NOMO-1 treated with DMSO at 0.1 percent for 48 hours (cell line): ENCODE results near the gene NOLC1.

Experiments
- DNase-seq: peaks from one replicate; lab custom pipeline; 2025; ENCODE audit not compliant: unreplicated experiment; lab: John Stamatoyannopoulos, UW

NOLC1 gene

DNA sequence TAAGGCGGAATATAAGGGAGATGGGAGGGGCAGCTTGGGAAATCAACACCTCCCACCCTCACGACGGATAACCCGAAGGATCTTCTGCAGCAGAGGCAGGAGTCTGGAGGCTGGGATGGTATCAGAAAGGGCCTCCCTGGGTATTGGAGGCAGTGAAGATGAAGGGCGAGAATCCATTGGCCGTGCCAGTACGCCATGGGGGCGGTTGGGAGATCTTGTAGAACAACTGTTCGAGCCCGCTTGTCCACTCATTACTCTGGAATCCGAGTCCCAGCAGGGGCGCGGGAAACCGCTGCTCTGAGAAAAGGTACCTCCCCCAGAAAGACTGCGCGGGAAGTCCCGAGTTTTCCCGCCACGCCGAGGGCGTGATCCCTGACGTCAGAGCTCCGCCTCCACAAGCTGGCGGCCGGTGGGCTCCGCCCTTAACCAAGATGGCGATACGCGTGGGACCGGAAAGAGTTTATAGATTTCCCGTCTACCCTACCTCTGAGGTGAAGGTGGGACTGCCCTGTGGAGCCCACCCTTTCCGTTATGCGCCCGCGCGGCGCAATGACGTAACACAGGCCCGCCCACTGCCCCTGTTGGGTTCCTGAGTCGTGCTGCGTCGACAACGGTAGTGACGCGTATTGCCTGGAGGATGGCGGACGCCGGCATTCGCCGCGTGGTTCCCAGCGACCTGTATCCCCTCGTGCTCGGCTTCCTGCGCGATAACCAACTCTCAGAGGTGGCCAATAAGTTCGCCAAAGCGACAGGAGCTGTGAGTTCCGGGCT lies at the start of gene NOLC1:
NOLC1 (plus strand) TSS at position 616 of the 771 bp plus-strand sequence; CDS start at position 638, 22 bp downstream.
- peak; percentile 98 for DNase-seq

GRCh38 chr10:102102421-102102820 lies 49.8 kb upstream of the NOLC1 start:
- no peak for DNase-seq

- no peak for DNase-seq
Measured at GRCh38 chr10:102106998-102107397, 45.2 kb upstream of the NOLC1 start.

DNA sequence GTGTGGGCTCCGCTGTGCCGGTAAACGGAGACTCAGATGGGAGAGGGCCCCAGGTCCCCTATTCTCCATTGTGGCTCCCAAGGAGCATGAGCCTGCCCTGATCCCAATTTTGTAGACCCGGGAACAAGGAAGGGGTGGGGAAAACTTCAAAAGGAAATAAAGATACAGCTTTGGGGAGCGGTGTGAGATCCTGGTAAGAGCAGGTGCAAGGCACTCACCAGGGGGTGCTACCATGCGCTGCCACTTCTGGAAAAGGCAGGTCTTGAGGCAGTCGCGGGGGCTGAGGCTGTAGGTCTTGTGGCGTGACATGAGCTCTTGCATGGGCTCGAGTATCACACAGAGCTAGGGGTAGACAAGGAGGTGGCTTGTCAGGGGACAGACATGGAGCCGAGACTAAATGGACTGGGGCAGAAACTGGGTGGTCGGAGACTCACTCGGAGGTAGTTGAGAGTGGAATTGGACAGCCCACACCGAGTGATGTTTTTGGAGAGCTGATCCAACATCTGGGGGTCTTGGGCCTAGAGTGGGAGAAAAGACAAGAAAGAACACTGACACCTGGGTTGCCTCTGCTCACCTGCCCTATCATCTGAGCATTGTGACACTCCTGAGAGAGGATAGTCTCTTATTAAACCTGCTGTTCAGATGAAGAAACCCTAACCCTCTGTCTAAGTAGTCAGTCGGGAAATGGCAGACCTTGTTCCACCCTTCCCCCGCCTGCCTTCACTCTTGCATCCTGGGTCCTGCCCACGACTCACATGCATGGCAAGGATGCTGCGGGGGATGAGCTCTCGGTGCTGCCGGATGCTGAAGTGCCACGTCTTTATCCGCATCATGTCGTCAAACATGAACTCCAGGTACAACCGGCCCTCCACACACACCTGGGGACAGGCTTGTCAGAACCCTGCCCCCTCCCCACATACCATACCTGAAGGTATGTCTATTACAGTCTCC lies 42.7 kb upstream of the NOLC1 start:
- DNase-seq: no peak

DNA sequence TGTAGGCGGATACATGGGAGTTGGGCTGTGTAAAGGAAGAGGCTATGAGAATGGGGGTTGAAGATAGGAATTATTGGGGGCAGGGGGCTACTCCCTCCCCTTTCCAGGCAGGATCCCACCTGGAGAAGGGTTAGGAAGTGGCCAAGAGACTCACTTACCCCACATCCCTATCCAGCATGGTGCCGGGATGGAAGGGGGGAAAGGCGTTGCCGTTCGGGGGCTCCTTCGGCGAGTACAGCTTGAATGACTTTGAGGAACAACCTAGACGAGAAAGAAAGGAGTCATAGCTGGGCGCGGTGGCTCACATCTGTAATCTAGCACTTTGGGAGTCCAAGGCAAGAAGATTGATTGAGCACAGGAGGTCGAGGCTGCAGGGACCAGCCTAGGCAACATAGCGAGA lies 40.9 kb upstream of the NOLC1 start:
- no peak for DNase-seq

DNA sequence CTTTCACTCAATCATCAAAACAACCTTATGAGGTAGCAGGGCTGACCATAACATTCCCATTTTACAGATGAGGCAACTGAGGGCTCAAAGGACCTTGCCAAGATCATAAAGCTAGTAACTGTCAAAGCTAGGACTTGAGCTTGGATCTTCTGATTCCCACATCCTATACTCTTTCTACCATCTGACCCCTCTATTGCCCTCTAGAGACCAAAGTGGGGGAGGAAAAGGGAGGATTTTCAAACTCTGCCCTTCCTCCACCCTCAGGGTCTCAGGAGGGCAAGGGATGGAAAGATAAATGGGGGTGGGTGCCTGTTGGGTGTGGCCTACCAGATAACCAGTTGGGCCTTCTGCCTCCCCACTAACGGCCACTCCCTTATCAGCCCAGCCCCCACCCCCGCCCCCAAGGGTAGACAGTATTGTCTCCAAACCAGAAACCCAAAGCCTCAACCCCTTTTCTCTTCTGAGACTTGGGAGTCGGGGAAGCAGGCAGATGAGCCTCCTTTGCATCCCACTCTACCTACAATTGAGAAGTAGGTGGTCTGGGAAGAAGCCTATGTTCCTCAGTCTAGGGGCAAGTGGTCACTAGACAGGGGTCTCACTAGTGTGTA lies 39.9 kb upstream of the NOLC1 start:
- no peak for DNase-seq

- DNase-seq: no peak
Measured at GRCh38 chr10:102113261-102113955, 38.8 kb upstream of the NOLC1 start.

GRCh38 chr10:102113956-102114857 lies 38.0 kb upstream of the NOLC1 start:
- no peak for DNase-seq

DNA sequence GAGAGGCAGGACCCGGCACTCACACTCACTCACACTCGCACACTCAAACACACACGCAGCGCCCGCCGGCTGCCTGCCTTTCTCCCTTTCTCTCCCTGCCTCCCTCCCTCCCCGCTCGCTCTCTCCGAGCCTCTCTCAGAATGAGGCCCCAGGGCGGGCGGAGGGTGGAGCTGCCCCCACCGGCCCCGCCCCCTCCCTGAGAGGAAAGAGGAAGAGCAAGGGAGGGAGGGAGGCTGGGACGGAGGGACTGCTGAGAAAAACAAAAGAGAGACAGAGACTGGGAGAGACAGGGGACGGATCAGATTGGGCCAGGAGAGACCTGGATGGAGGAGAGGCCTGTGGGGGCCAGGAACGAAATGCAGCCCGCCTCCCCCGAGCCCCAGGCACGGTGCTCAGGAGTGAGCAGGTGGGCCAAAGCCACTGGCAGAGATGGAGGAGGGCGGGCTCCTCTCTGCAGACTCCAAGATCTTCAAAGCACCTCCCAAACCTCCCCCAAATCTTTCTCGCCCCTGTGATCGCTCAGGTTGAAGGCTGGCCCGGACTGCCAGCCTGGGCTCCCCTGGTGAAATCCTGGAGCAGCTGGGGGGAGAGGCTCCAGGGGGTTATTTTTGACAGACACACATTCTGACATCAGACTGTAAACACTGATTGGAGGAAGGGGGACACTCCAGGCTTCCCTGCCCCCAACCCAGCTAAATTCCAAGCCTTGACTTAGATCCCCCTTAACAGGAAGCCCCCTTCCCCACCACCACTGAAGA lies 37.1 kb upstream of the NOLC1 start:
- peak; percentile 85 for DNase-seq

GRCh38 chr10:102115775-102116174 lies 36.4 kb upstream of the NOLC1 start:
- peak; percentile 32 for DNase-seq

- DNase-seq: no peak
Measured at GRCh38 chr10:102116656-102117055, 35.5 kb upstream of the NOLC1 start.

DNA sequence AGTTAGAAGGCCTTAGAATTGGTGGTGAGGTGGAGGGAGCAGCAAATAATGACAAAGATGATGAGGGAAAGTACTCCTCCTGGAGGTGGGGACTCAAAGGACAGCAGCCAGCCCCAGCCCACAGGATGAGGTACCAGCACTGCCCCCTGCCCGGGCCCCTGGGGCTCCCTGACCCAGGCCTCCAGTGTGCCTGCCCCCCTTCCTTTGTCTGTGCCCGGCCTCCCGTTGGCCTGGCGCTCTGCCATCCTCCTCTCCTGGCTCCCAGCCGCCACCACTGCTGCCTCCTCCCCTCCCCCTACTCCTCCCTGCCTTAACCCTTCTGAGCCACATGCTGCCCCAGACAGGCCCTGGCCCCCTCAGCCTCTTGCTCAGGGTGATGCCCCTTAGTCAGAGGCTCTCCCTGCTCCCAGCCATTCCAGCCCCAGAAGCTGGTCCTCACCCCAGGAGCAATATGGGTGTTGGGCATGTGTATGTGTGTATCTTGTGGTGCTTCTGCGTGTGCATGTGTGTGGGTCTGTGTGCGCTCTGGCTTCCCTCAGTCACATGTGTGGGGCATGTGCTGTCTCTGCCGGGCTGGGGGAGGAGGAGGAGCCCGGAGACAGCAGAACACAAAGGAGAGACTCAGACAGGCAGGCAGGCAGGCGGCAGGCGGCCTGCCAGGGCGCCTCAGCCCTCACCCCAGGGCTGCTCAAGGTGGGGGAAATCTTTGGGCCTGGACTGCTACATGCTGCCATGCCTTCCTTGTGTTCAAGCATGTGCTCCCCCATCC lies 34.6 kb upstream of the NOLC1 start:
- peak; percentile 48 for DNase-seq

DNA sequence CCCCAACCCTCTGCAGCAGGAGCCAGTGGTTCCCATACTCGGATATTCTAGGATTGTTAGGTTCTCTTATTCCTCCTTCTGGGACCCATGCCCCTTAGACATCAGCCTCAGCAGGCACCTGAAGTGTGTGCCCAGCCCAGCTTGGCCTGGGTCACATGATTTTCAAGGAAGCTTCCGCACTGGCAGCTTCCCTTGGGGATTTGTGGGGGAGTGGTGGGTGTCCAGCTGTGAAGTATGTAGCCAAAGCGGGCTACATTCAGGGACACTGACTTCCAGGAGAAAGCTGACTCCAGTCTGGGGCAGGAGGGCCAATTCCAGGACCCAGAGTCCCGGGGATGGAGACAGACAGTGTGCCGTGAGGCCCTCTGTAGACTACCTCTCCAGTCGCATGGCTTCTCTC lies 33.3 kb upstream of the NOLC1 start:
- DNase-seq: no peak

- DNase-seq: peak; percentile 51
Measured at GRCh38 chr10:102119417-102120141, 32.6 kb upstream of the NOLC1 start.

DNA sequence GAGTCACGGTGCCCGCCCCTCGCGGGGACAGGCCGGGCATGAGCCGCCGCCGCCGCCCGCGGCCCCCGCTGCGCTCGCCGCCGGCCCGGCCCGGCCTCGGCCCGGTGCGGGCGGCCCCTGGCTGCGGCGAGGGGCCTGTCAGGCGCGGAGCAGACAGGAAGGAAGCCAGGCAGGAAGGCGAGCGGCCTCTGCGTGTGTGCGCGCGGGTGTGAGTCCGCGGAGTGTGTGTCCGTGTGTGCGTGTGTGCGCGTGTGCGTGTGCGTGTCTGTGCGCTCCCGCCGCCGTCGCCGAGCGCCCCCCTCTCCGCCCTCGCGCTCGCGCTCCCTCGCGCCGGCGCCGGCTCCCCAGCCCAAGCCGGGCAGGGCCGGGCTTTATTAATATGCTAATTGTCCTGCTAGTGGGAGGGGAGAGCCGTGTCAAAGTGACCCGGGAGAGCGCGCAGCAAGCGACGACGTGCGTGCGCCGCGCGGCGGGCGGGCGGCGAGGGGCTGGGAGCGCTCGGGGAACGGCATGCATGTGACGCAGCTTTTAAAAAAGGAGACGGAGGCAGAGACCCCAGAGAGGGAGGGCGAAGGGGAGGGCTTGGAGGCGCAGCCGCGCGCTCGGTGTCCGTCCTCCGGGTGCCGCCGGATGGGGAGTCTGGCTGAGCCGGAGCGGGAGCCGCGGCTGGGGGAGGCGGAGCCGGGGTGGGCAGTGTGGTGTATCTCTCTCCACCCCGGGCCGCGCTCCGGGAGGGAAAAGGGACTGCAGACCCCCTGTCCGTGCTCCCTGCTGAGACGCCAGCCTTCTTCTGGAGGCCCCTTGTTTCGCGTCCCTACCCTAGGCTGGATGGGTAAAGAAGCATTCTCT lies 31.8 kb upstream of the NOLC1 start, which contains the start of gene LDB1:
LDB1 (minus strand) TSS at position 227 of the 849 bp plus-strand sequence. CDS start 258 bp downstream, outside the sequence.
- DNase-seq: peak; percentile 79

- peak; percentile 24 for DNase-seq
Measured at GRCh38 chr10:102120991-102121738, 31.0 kb upstream of the NOLC1 start.
